OCI-LY1 (cell line): Measurements from ENCODE around the gene POLA1.

ENCODE experiments used
- H2AFZ ChIP-seq: fragments of 200-600 bp; sonication (generic), shearing (Covaris generic); 2 replicates; pipeline ENCODE4 v1.6.0; 2014; ENCODE audit warnings: antibody characterized with exemption, mild to moderate bottlenecking, low read length
- H3F3A ChIP-seq: fragments of 200-600 bp; sonication (generic), shearing (Covaris generic); 2 replicates; pipeline ENCODE4 v1.6.0; 2014; ENCODE audit warnings: mild to moderate bottlenecking, antibody characterized with exemption, low read length, moderate library complexity; ENCODE audit not compliant: insufficient read depth
- H3K27ac ChIP-seq: fragments of 200-600 bp; sonication (generic); 2 replicates; pipeline ENCODE4 v1.5.1; 2014; ENCODE audit warnings: low read length, mixed run types, mild to moderate bottlenecking, low read depth; ENCODE audit not compliant: poor library complexity, severe bottlenecking
- H3K27me3 ChIP-seq: fragments of 200-600 bp; sonication (generic); 2 replicates; pipeline ENCODE4 v1.6.0; 2014; ENCODE audit warnings: antibody characterized with exemption, mild to moderate bottlenecking, low read length, moderate library complexity; ENCODE audit not compliant: insufficient read depth
- H3K36me3 ChIP-seq: fragments of 200-600 bp; sonication (generic); 2 replicates; pipeline ENCODE4 v1.6.1; 2014; ENCODE audit warnings: mild to moderate bottlenecking, antibody characterized with exemption, low read length, moderate library complexity, mixed read lengths; ENCODE audit not compliant: insufficient read depth
- H3K4me1 ChIP-seq: fragments of 200-600 bp; sonication (generic); 2 replicates; pipeline ENCODE4 v1.5.1; 2014; ENCODE audit warnings: mild to moderate bottlenecking, low read length, moderate library complexity; ENCODE audit not compliant: insufficient read depth, severe bottlenecking
- H3K4me2 ChIP-seq: fragments of 200-600 bp; sonication (generic), shearing (Covaris generic); 2 replicates; pipeline ENCODE4 v1.6.1; 2014; ENCODE audit warnings: low read length
- H3K4me3 ChIP-seq: fragments of 200-600 bp; sonication (generic); 2 replicates; pipeline ENCODE4 v1.5.1; 2014; ENCODE audit warnings: low read length, low read depth, mild to moderate bottlenecking, mixed read lengths; ENCODE audit not compliant: poor library complexity, severe bottlenecking
- H3K79me2 ChIP-seq: fragments of 200-600 bp; shearing (Covaris generic); 2 replicates; pipeline ENCODE4 v1.6.1; 2016; ENCODE audit warnings: mixed run types, low read length, mixed read lengths; ENCODE audit not compliant: insufficient read depth
- H3K9ac ChIP-seq: fragments of 200-600 bp; sonication (generic), shearing (Covaris generic); 2 replicates; pipeline ENCODE4 v1.6.1; 2014; ENCODE audit warnings: mild to moderate bottlenecking, low read length, mixed read lengths
- H3K9me2 ChIP-seq: fragments of 200-600 bp; sonication (generic), shearing (Covaris generic); 2 replicates; pipeline ENCODE4 v1.6.1; 2014; ENCODE audit warnings: low read depth, mild to moderate bottlenecking, low read length, mixed read lengths
- H3K9me3 ChIP-seq: fragments of 200-600 bp; shearing (Covaris generic); 2 replicates; pipeline ENCODE4 v1.6.1; 2014; ENCODE audit warnings: low read length, mixed read lengths
- H4K20me1 ChIP-seq: fragments of 200-600 bp; sonication (generic), shearing (Covaris generic); 2 replicates; pipeline ENCODE4 v1.6.0; 2016; ENCODE audit warnings: mild to moderate bottlenecking, low read length; ENCODE audit not compliant: insufficient read depth
- CTCF ChIP-seq: fragments of 200-600 bp; sonication (generic), shearing (Covaris generic); IDR thresholded peaks from 2 replicates; pipeline ENCODE4 v1.5.1; 2017; ENCODE audit warnings: mild to moderate bottlenecking, antibody characterized with exemption, low read length, moderate library complexity, mixed read lengths
- EZH2 ChIP-seq: fragments of 200-600 bp; sonication (generic), shearing (Covaris generic); IDR thresholded peaks from 2 replicates; pipeline ENCODE4 v1.8.0; 2017; ENCODE audit warnings: borderline replicate concordance, mixed run types, mild to moderate bottlenecking, antibody characterized with exemption, low read length, moderate library complexity, mixed read lengths

Gene POLA1

GRCh38 chrX:25012433-25012735 lies 318.7 kb downstream of the POLA1 start:
- Histone ChIP-seq H3K79me2 (no peaks in the 10 kb centered on the region), H3K9ac (no peak overlapping the region), H3K27ac (no peak overlapping the region), H3K4me2 (peak overlapping the region; percentile 65; the same call in 1 of the 2 replicates), H2AFZ (no peak overlapping the region), H4K20me1 (no peaks in the 10 kb centered on the region), H3K9me2 (no peaks in the 10 kb centered on the region), H3F3A (no peaks in the 10 kb centered on the region), H3K4me3 (peak overlapping the region; percentile 55), H3K4me1 (no peaks in the 10 kb centered on the region), H3K27me3 (no peaks in the 10 kb centered on the region; the same call in 1 of the 2 replicates), H3K36me3 (no peaks in the 10 kb centered on the region), H3K9me3 (no peaks in the 10 kb centered on the region)
- no peak for TF ChIP-seq CTCF
- no peak for TF ChIP-seq EZH2

- Histone ChIP-seq H3K9me2 (no peaks in the 10 kb centered on the region), H3K4me3 (peak overlapping the region; percentile 55), H3K4me1 (no peaks in the 10 kb centered on the region), H3K36me3 (no peaks in the 10 kb centered on the region), H4K20me1 (no peaks in the 10 kb centered on the region), H2AFZ (no peak overlapping the region), H3F3A (no peaks in the 10 kb centered on the region), H3K9ac (no peak overlapping the region), H3K9me3 (no peaks in the 10 kb centered on the region), H3K27ac (no peak overlapping the region), H3K27me3 (no peaks in the 10 kb centered on the region; the same call in 1 of the 2 replicates), H3K4me2 (peak overlapping the region; percentile 65), H3K79me2 (no peaks in the 10 kb centered on the region)
- no peak for TF ChIP-seq EZH2
- no peak for TF ChIP-seq CTCF
These were observed 319.3 kb downstream of the POLA1 start for GRCh38 chrX:25012793-25013631.

GRCh38 chrX:25013632-25014365 lies 320.1 kb downstream of the POLA1 start:
- H3K9ac ChIP-seq: no peak overlapping the region
- no peak overlapping the region for H3K27ac ChIP-seq
- no peaks in the 10 kb centered on the region for H4K20me1 ChIP-seq
- no peaks in the 10 kb centered on the region for H3K9me3 ChIP-seq
- H3K4me3 ChIP-seq: no peak overlapping the region
- no peaks in the 10 kb centered on the region for H3K79me2 ChIP-seq
- H3K4me2 ChIP-seq: no peak overlapping the region; the same call in 1 of the 2 replicates
- no peaks in the 10 kb centered on the region for H3F3A ChIP-seq
- H2AFZ ChIP-seq: no peak overlapping the region
- H3K4me1 ChIP-seq: no peaks in the 10 kb centered on the region
- no peaks in the 10 kb centered on the region for H3K9me2 ChIP-seq
- H3K36me3 ChIP-seq: no peaks in the 10 kb centered on the region
- H3K27me3 ChIP-seq: no peaks in the 10 kb centered on the region; the same call in 1 of the 2 replicates
- no peak for TF ChIP-seq EZH2
- TF ChIP-seq CTCF: no peak
